Pancreas (tissue), 10 donors: ENCODE results near the gene VARS1. TPM values are rescaled to one million over a fixed set of nuclear protein-coding genes. Genes with fewer than 3 reads are reported as not detected.
"Not testable (repeated sequence)": the region's sequence is repeated elsewhere in the genome, so short reads cannot be mapped to it uniquely, and the experiment has no call there.

Source experiments
- ATAC-seq, 4 donors: fragments of 200-7000 bp; cut with Tn5 transposase; one replicate each; pipeline versions ENCODE4 v1.8.0 to v1.9.1; 2020; ENCODE audit warnings: mild to moderate bottlenecking in 4 of 4, moderate library complexity in 4 of 4
- DNase-seq, 6 donors: peaks; one replicate each; pipeline ENCODE4 v3.0.0-alpha.2; 2020
- FAIRE-seq: peaks from 2 replicates; lab custom pipeline; 2012; peaks lifted over from hg19 to GRCh38; lab: Jason Lieb, UNC
- H3K27ac ChIP-seq, 4 donors: fragments of 200-600 bp; sonication (generic); 1 replicate in 3 of 4; 2 replicates in 1 of 4; pipeline versions ENCODE4 v1.5.0 to v1.8.0; 2020
- H3K27me3 ChIP-seq, 4 donors: fragments of 200-600 bp; one replicate each; pipeline ENCODE4 v1.8.0; 2021
- H3K36me3 ChIP-seq, 3 donors: fragments of 200-600 bp; sonication (generic) in 1 of 3; one replicate each; pipeline versions ENCODE4 v1.5.0 to v1.8.0; 2020 to 2021
- H3K4me1 ChIP-seq, 3 donors: fragments of 200-600 bp; one replicate each; pipeline ENCODE4 v1.8.0; 2021
- H3K4me3 ChIP-seq, 4 donors: fragments of 200-600 bp; sonication (generic) in 2 of 4; one replicate each; pipeline versions ENCODE4 v1.5.0 to v1.8.0; 2020 to 2021
- H3K9me3 ChIP-seq, 4 donors: fragments of 200-600 bp; one replicate each; pipeline ENCODE4 v1.8.0; 2021
- CTCF ChIP-seq, 4 donors: fragments of 200-600 bp; sonication (generic) in 3 of 4; IDR thresholded peaks; one replicate each; pipeline versions ENCODE4 v1.5.0 to v1.8.0; 2021; ENCODE audit warnings: antibody characterized with exemption in 4 of 4
- WGBS, 2 donors: extraction: QIAGEN DNeasy Blood & Tissue Kit; methylation state at CpG; one replicate each; pipeline ENCODE4 v1.1.7; 2013; 5-methylcytosine and 5-hydroxymethylcytosine counted together
- intact Hi-C, 3 donors: fragments of 100-400 bp; cut with DNase I; formaldehyde crosslinking; loops; one replicate each; pipeline versions ENCODE4 v1.11.1 to v1.14.2; 2022
- polyA plus RNA-seq, 2 donors: library from polyadenylated mRNA; stranded (reverse); fragments of 200-250 nt; gene quantifications; one replicate each; pipeline ENCODE4 v1.2.3, GENCODE V29; 2013
- total RNA-seq, 6 donors: library from RNA; stranded (reverse); fragmentation: NEBNext Ultra II Directional in 4 of 6; extraction: Animal tissue kit (Norgen Biotek cat#: 25700) in 4 of 6; gene quantifications; one replicate each; pipeline versions ENCODE4 v1.2.1 to v1.2.4, GENCODE V29; 2021 to 2023
- donor health status: healthy with polysubstance abuse.
- donor health status: DM: no; HTN: no; CAD: no; lungs with moderate emphysema.
- donor health status: DM: no; HTN: no; CAD: no.
- donor health status: control.
- donor health status: control.
- donor health status: Bipolar disorder and iron deficiency.
- donor health status: DM: yes; HTN: yes; CAD: no.
- donor health status: DM: no; HTN: no; CAD: no.
- donor health status: DM: no; HTN: no; CAD: no.
- donor health status: DM: yes; HTN: yes; CAD: no.

Gene VARS1
- total and polyA plus RNA-seq, 8 donors = 22.0 to 67.3 (median 36.3) TPM

- 90 to 92% methylated on average over 7 of the region's 7 CpGs for WGBS, 2 donors
- no peak for TF ChIP-seq CTCF (IDR thresholded peaks at IDR 0.05)
- Histone ChIP-seq H3K4me1 (peaks cover 0 to 14% (median 6%) of the 10 kb centered on the region in 3 donors), H3K36me3 (no peaks in the 10 kb centered on the region), H3K9me3 (no peaks in the 10 kb centered on the region), H3K4me3 (no peak overlapping the region), H3K27ac (peak overlapping the region; percentile 33 to 100 (median 88)), H3K27me3 (no peaks in the 10 kb centered on the region)
- DNase-seq (no peak), ATAC-seq (no peak), FAIRE-seq (no peak)
- intact Hi-C loops = no loop called here
These were observed 17.9 kb upstream of the VARS1 start for GRCh38 chr6:31813465-31813849.

DNA sequence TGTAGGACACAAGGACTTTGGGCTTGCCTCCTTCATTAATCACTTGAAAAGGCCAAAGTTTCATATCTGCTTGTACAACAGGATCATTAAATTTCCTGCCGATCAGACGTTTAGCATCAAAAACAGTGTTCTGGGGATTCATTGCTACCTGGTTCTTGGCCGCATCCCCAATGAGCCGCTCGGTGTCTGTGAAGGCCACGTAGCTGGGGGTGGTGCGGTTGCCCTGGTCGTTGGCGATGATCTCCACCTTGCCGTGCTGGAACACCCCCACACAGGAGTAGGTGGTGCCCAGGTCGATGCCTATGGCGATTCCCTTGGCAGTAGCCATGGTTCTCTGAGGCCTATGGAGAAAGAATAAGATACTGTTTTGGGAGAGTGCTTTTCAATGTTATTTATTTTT is 16.1 kb upstream of the VARS1 start:
- intact Hi-C loops = no loop called here
- Histone ChIP-seq H3K27ac (no peak overlapping the region), H3K9me3 (no peaks in the 10 kb centered on the region), H3K4me3 (no peak overlapping the region), H3K36me3 (no peaks in the 10 kb centered on the region), H3K27me3 (no peaks in the 10 kb centered on the region), H3K4me1 (peaks cover 6 to 11% (median 6%) of the 10 kb centered on the region in 3 donors)
- no peak for ATAC-seq
- DNase-seq = peak in 1 of 6 donors; percentile 22
- no peak for TF ChIP-seq CTCF (IDR thresholded peaks at IDR 0.05)
- no peak for FAIRE-seq
- WGBS, 2 donors = 85 to 87% methylated on average over 12 of the region's 12 CpGs

DNA sequence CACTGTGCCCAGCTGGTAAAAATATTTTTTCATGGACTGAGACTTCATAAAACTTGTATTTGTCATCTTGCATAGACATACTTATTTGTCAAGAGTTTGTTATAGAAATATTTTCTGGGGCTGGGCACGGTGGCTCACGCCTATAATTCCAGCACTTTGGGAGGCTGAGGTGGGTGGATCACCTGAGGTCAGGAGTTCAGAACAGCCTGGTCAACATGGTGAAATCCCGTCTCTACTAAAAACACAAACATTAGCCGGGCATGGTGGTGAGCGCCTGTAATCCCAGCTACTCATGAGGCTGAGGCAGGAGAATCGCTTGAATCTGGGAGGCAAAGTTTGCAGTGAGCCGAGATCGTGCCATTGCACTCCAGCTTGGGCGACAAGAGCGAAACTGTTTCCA is 13.0 kb upstream of the VARS1 start:
- FAIRE-seq, H3K4me3 ChIP-seq, DNase-seq, H3K27me3 ChIP-seq, H3K9me3 ChIP-seq, H3K36me3 ChIP-seq, H3K27ac ChIP-seq, ATAC-seq, intact Hi-C loops: not testable (repeated sequence)
- 85 to 92% methylated on average over 10 of the region's 10 CpGs for WGBS, 2 donors
- peaks cover under 1 to 13% (median 6%) of the 10 kb centered on the region in 3 donors for H3K4me1 ChIP-seq

DNA sequence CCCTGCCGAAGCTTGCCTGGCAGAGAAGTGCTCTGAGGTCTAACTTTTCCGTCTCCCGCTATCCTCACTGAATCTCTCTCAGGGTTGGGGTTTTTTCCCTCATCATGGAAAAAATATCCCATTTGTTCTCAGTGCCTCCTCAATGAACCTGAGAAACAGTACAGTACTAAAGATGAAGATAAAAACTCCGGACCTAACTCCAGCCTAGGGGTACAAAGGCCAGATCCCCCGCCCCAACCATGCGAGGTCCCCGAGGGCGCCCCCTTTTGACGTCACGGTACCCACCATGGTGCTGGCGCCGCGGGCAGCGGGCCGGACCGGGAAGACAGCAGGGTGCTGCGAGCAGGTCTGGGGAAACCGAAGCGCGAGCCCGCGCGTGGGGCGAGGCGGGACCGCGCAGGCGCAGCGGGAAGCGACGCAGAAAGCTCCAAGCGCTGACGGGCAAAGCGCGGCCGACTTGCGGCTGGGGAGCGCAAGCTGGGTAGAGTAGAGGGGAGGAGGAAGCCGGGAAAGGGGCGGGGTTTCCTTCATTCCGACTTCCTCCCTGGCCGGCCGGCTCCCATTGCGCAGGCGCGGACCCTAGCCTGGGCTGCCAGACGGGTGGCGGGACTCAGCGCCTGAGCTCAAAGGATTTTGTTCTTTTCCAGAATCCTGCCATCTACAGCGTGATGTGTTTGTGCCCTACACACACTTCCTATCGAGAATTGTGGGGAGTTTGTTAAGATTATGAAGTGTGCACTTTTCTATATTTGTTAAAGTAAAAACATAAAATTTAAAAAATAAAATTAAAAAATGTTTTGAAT is 11.1 kb upstream of the VARS1 start, which contains the start of gene LSM2:
Gene LSM2 (minus strand): TSS at position 497 of the 803 bp plus-strand sequence. CDS start 209 bp downstream, at position 288.
- intact Hi-C loops = no loop called here
- no peaks in the 10 kb centered on the region for H3K27me3 ChIP-seq
- peaks cover 0 to 12% (median 6%) of the 10 kb centered on the region in 3 donors for H3K4me1 ChIP-seq
- H3K4me3 ChIP-seq = peak within 1 kb of the TSS; percentile 32 to 81 (median 62)
- WGBS, 2 donors = 0% methylated on average over 50 to 51 of the region's 51 CpGs
- no peaks in the 10 kb centered on the region for H3K36me3 ChIP-seq
- H3K9me3 ChIP-seq = no peaks in the 10 kb centered on the region
- H3K27ac ChIP-seq = peak within 1 kb of the TSS; percentile 71 to 91 (median 80)
- TF ChIP-seq CTCF (IDR thresholded peaks at IDR 0.05) = no peak
- DNase-seq (peak; percentile 96 to 99 (median 98)), FAIRE-seq (peak; percentile 59), ATAC-seq (peak; percentile 95 to 99 (median 98))

- no peak for FAIRE-seq
These were observed 10.5 kb upstream of the VARS1 start for GRCh38 chr6:31805939-31806469.

DNA sequence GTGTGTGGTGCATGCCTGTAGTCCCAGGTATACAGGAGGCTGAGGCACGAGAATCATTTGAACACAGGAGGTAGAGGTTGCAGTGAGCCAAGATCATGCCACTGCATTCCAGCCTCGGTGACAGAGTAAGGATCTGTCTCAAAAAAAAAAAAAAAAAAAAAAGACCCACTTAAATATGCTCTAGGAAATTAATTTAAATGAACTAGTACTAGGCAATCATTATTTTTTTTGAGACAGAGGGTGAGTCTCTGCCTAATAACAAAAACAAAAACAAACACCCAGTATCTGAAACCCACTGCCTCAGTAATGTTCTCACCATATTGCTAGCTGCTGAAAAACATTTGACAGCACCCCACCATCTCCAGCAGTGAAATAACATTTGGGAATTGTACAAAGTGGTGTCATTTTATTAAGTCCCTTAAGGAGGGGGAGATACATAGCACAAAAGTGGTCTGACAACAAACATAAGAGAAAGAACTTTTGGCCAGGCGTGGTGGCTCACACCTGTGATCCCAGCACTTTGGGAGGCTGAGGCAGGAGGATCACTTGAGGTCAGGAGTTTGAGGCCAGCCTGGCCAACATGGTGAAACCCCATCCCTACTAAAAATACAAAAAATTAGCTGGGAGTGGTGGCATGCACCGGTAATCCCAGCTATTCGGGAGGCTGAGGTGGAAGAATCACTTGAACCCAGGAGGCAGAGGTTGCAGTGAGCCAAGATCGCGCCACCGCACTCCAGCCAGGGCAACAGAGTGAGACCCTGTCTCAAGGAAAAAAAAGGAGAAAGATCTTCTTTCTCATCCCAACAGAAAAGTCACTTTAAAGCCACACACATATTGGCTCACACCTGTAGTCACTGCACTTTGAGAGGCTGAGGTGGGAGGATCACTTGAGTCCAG is 5.7 kb upstream of the VARS1 start:
- ATAC-seq, intact Hi-C loops, H3K27me3 ChIP-seq, FAIRE-seq, H3K36me3 ChIP-seq, DNase-seq, H3K27ac ChIP-seq, H3K4me3 ChIP-seq, H3K4me1 ChIP-seq, H3K9me3 ChIP-seq: not testable (repeated sequence)
- WGBS, 2 donors = 93 to 96% methylated on average over 8 of the region's 8 CpGs

More at GRCh38 chr6:31805939-31806469, 10.5 kb upstream of the VARS1 start:
- no peak for TF ChIP-seq CTCF (IDR thresholded peaks at IDR 0.05)
- H3K9me3 ChIP-seq = no peaks in the 10 kb centered on the region
- peak overlapping the region; percentile 71 to 91 (median 80) for H3K27ac ChIP-seq
- peak in 1 of 4 donors; percentile 1 for ATAC-seq
- no peaks in the 10 kb centered on the region for H3K27me3 ChIP-seq
- peaks cover 0 to 12% (median 6%) of the 10 kb centered on the region in 3 donors for H3K4me1 ChIP-seq
- DNase-seq = peak in 1 of 6 donors; percentile 23
- H3K36me3 ChIP-seq = no peaks in the 10 kb centered on the region
- 15% methylated on average over 7 of the region's 7 CpGs for WGBS, 2 donors
- intact Hi-C loops = no loop called here
- H3K4me3 ChIP-seq = peak overlapping the region; percentile 32 to 81 (median 62)
